K562 (cell line): ENCODE measurements around the gene CCDC85C. TPM values are rescaled to one million over a fixed set of nuclear protein-coding genes. Genes with fewer than 3 reads are reported as not detected.

Experiments
- ATAC-seq: fragments of 200-7000 bp; cut with Tn5 transposase; 3 replicates; pipeline ENCODE4 v1.9.1; 2020; ENCODE audit warnings: moderate library complexity
- BruUV-seq: library from RNA; stranded (reverse); fragments of 400-500 nt; replicated peaks from 2 replicates; lab custom pipeline; 2021; lab: Mats Ljungman, UMichigan
- CTCF ChIA-PET: fragments of 300-600 bp; formaldehyde crosslinking; extraction: SDS; loops from one replicate; lab custom pipeline; 2021; ENCODE audit warnings: low intra/inter-chr PET ratio; lab: Yijun Ruan, JAX
- POLR2A ChIA-PET: fragments of 300-600, 350-650 bp; sonication (Branson Sonifier 250); formaldehyde crosslinking; extraction: SDS; loops from one replicate; lab custom pipeline; 2021; ENCODE audit warnings: antibody characterized with exemption, inconsistent platforms; lab: Yijun Ruan, JAX
- DNase-seq, 4 experiments: peaks; one replicate each; pipeline versions ENCODE4 v3.0.0 to v3.0.0-alpha.2; 2011 to 2018; ENCODE audit warnings: low spot score in 3 of 4, mixed read lengths in 3 of 4; ENCODE audit errors: extremely low read depth in 1 of 4
- FAIRE-seq: peaks from 2 replicates; lab custom pipeline; 2011; peaks lifted over from hg19 to GRCh38; lab: Jason Lieb, UNC
- H2AFZ ChIP-seq: 2 replicates; pipeline ENCODE4 v1.6.0; 2011; ENCODE audit warnings: low read depth, low read length, control low read depth, inconsistent platforms
- H3K27ac ChIP-seq: fragments of 200-600 bp; 3 replicates; pipeline ENCODE4 v1.8.0; 2011; ENCODE audit warnings: low read depth, mild to moderate bottlenecking, control low read depth, inconsistent platforms, low read length, moderate library complexity, mixed read lengths; ENCODE audit errors: extremely low read depth
- H3K27me3 ChIP-seq, 2 experiments: fragments of 300-600 bp in 1 of 2; 2 replicates in 1 of 2; 3 replicates in 1 of 2; pipeline versions ENCODE4 v1.6.0 to v1.8.0; 2011; ENCODE audit warnings: inconsistent platforms in 2 of 2, low read length in 2 of 2, mild to moderate bottlenecking in 1 of 2, mixed read lengths in 1 of 2, moderate library complexity in 1 of 2; ENCODE audit not compliant: control insufficient read depth in 2 of 2, insufficient read depth in 2 of 2
- H3K36me3 ChIP-seq: fragments of 300-600 bp; 3 replicates; pipeline ENCODE4 v1.8.0; 2011; ENCODE audit warnings: mild to moderate bottlenecking, low read length, inconsistent platforms; ENCODE audit not compliant: control insufficient read depth, insufficient read depth
- H3K4me1 ChIP-seq, 2 experiments: fragments of 200-600 bp in 1 of 2; replicated peaks in 1 of 2; 2 replicates in 1 of 2; 3 replicates in 1 of 2; pipeline versions ENCODE4 v1.5.1 to v1.8.0; 2011; ENCODE audit warnings: inconsistent platforms in 2 of 2, low read length in 2 of 2, mild to moderate bottlenecking in 1 of 2, mixed read lengths in 1 of 2, moderate library complexity in 1 of 2; ENCODE audit not compliant: control insufficient read depth in 2 of 2, insufficient read depth in 2 of 2
- H3K4me2 ChIP-seq: 2 replicates; pipeline ENCODE4 v1.6.1; 2011; ENCODE audit warnings: low read length, control low read depth, inconsistent platforms, mixed read lengths; ENCODE audit not compliant: insufficient read depth
- H3K4me3 ChIP-seq: fragments of 200-600 bp; sonication (generic), shearing (Covaris generic); 2 replicates; pipeline ENCODE4 v1.5.1; 2016; ENCODE audit warnings: control low read depth, inconsistent platforms
- H3K79me2 ChIP-seq: fragments of 200-600 bp; 3 replicates; pipeline ENCODE4 v1.8.0; 2011; ENCODE audit warnings: low read length, inconsistent platforms; ENCODE audit not compliant: control insufficient read depth, insufficient read depth
- H3K9ac ChIP-seq, 2 experiments: 2 replicates each; pipeline versions ENCODE4 v1.6.0 to v1.6.1; 2011; ENCODE audit warnings: low read depth in 2 of 2, low read length in 2 of 2, control low read depth in 1 of 2, inconsistent platforms in 1 of 2, mild to moderate bottlenecking in 1 of 2, mixed read lengths in 1 of 2; ENCODE audit not compliant: insufficient read depth in 1 of 2
- H3K9me1 ChIP-seq: one replicate; pipeline ENCODE4 v1.6.0; 2011; ENCODE audit warnings: inconsistent platforms, mild to moderate bottlenecking, low read length, moderate library complexity; ENCODE audit not compliant: control insufficient read depth, insufficient read depth
- H3K9me3 ChIP-seq: replicated peaks from 2 replicates; pipeline ENCODE4 v1.5.1; 2011; ENCODE audit warnings: low read depth, low read length, inconsistent platforms; ENCODE audit not compliant: control insufficient read depth, insufficient read depth
- H4K20me1 ChIP-seq: replicated peaks from 2 replicates; pipeline ENCODE4 v1.6.1; 2011; ENCODE audit warnings: low read length, inconsistent platforms, mixed read lengths; ENCODE audit not compliant: control insufficient read depth, insufficient read depth
- ATF1 ChIP-seq, 2 experiments: fragments of 450-650 bp in 1 of 2; IDR thresholded peaks; 2 replicates each; pipeline ENCODE4 v1.6.1; 2016; ENCODE audit warnings: missing compliant biosample characterization in 1 of 2, missing genetic modification characterization in 1 of 2
- BRF1 ChIP-seq: IDR thresholded peaks from 3 replicates; pipeline ENCODE4 v1.6.1; 2011; ENCODE audit warnings: borderline replicate concordance, mild to moderate bottlenecking; ENCODE audit not compliant: insufficient read length; ENCODE audit errors: extremely low read depth
- E2F5 ChIP-seq: sonication (generic); formaldehyde crosslinking; IDR thresholded peaks from 2 replicates; pipeline ENCODE4 v1.8.0; 2022; ENCODE audit warnings: mild to moderate bottlenecking, missing genetic modification reagents
- GABPB2 ChIP-seq: fragments of 250-450 bp; sonication (Bioruptor Pico); conservative IDR thresholded peaks from 2 replicates; pipeline ENCODE4 v1.5.1; 2021; ENCODE audit warnings: mild to moderate bottlenecking
- NFE2L1 ChIP-seq: fragments of 450-650 bp; IDR thresholded peaks from 2 replicates; pipeline ENCODE4 v1.6.1; 2016; ENCODE audit warnings: missing genetic modification characterization, low read depth, mild to moderate bottlenecking, missing compliant biosample characterization, moderate library complexity, borderline replicate concordance
- SAFB2 ChIP-seq: fragments of 200-400 bp; formaldehyde crosslinking; IDR thresholded peaks from 2 replicates; pipeline ENCODE4 v1.6.1; 2018; ENCODE audit warnings: borderline replicate concordance, low read length, low read depth, moderate library complexity; ENCODE audit not compliant: severe bottlenecking
- SMARCC2 ChIP-seq: fragments of 450-650 bp; IDR thresholded peaks from 2 replicates; pipeline ENCODE4 v1.6.1; 2017; ENCODE audit warnings: antibody characterized with exemption, moderate library complexity, mild to moderate bottlenecking, low read depth
- ZNF212 ChIP-seq: fragments of 450-650 bp; formaldehyde crosslinking; IDR thresholded peaks from 2 replicates; pipeline ENCODE4 v1.4.0; 2020; ENCODE audit warnings: mild to moderate bottlenecking
- WGBS: fragments of 100-300 bp; shearing (Covaris generic); methylation state at CpG from one replicate; pipeline ENCODE4 v1.1.6; 2016; ENCODE audit warnings: low coverage, mixed read lengths; ENCODE audit not compliant: insufficient coverage; ENCODE audit errors: missing lambda C conversion rate; 5-methylcytosine and 5-hydroxymethylcytosine counted together
- in situ Hi-C: fragments of 300-500 bp; cut with MboI; formaldehyde crosslinking; loops from 4 replicates; pipeline ENCODE4 v1.15.0; 2018; ENCODE audit warnings: inconsistent platforms, mixed read lengths
- intact Hi-C: fragments of 100-400 bp; cut with micrococcal nuclease; formaldehyde crosslinking; loops from 2 replicates; pipeline ENCODE4 v1.14.2; 2022
- polyA plus RNA-seq, 8 experiments: library from polyadenylated mRNA; depleted of rRNA in 4 of 8; stranded (reverse) in 5 of 8; unstranded in 3 of 8; fragments of >200 nt; fragmentation: Nextera tagmentation in 2 of 8; fragmentation: Illumina TruSeq in 1 of 8; extraction: Ambion mirVana in 2 of 8; extraction: Trizol in 1 of 8; gene quantifications; 2 replicates each; pipeline versions ENCODE4 v1.2.1 to v1.2.3, GENCODE V29; 2011 to 2014; ENCODE audit warnings: inconsistent platforms in 1 of 8, missing spikeins in 1 of 8
- total RNA-seq, 7 experiments: library from RNA; depleted of rRNA in 6 of 7; stranded (reverse); fragments of >200 nt in 6 of 7; fragmentation: Illumina TruSeq in 2 of 7; extraction: Trizol in 2 of 7; gene quantifications; 2 replicates each; pipeline versions ENCODE4 v1.2.1 to v1.2.3, GENCODE V29; 2011 to 2021; ENCODE audit warnings: low replicate concordance in 1 of 7
- TF ChIP-seq, protein P1 (sequence below): sonication (generic); formaldehyde crosslinking; IDR thresholded peaks from 2 replicates; pipeline ENCODE4 v1.8.0; 2022; ENCODE audit warnings: missing genetic modification reagents, mild to moderate bottlenecking, borderline replicate concordance
- TF ChIP-seq, protein P2 (sequence below): conservative IDR thresholded peaks from 2 replicates; pipeline ENCODE4 v1.6.1; 2011; ENCODE audit warnings: low read depth, mild to moderate bottlenecking, low read length; ENCODE audit not compliant: control insufficient read depth

CCDC85C gene
- total and polyA plus RNA-seq, 9 of the 15 experiments (the other 6 are each of a cell fraction or from before 2014, with no cell fraction given), result 0.18 to 22.0 (median 6.3) TPM

GRCh38 chr14:99595034-99595433 lies 9.0 kb downstream of the CCDC85C start:
- Histone ChIP-seq H3K27ac (no peak overlapping the region), H3K4me3 (no peak overlapping the region), H3K79me2 (peaks cover 11% of the 10 kb centered on the region; the same call in 2 of the 3 replicates), H2AFZ (no peak overlapping the region), H3K9ac (no peak overlapping the region), H3K9me1 (peaks cover 2% of the 10 kb centered on the region), H3K36me3 (no peaks in the 10 kb centered on the region), H4K20me1 (peaks cover 46% of the 10 kb centered on the region), H3K9me3 (no peaks in the 10 kb centered on the region), H3K4me1 (peaks cover 0 to 21% of the 10 kb centered on the region in 2 experiments; a peak in 3 of 5 replicates), H3K4me2 (no peak overlapping the region), H3K27me3 (no peaks in the 10 kb centered on the region)
- intact Hi-C loops, result no loop called here
- no peak for TF ChIP-seq NFE2L1 (tag)
- no peak for TF ChIP-seq SMARCC2
- TF ChIP-seq, protein P1, sequence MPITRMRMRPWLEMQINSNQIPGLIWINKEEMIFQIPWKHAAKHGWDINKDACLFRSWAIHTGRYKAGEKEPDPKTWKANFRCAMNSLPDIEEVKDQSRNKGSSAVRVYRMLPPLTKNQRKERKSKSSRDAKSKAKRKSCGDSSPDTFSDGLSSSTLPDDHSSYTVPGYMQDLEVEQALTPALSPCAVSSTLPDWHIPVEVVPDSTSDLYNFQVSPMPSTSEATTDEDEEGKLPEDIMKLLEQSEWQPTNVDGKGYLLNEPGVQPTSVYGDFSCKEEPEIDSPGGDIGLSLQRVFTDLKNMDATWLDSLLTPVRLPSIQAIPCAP (CRISPR knock-in tag), result no peak
- TF ChIP-seq, protein P2, sequence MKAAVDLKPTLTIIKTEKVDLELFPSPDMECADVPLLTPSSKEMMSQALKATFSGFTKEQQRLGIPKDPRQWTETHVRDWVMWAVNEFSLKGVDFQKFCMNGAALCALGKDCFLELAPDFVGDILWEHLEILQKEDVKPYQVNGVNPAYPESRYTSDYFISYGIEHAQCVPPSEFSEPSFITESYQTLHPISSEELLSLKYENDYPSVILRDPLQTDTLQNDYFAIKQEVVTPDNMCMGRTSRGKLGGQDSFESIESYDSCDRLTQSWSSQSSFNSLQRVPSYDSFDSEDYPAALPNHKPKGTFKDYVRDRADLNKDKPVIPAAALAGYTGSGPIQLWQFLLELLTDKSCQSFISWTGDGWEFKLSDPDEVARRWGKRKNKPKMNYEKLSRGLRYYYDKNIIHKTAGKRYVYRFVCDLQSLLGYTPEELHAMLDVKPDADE, result no peak
- TF ChIP-seq ATF1 (CRISPR knock-in tag; IDR thresholded peaks at IDR 0.05), result no peak
- no peak for TF ChIP-seq ATF1 (tag; IDR thresholded peaks at IDR 0.05)
- TF ChIP-seq ZNF212 (CRISPR knock-in tag), result no peak
- TF ChIP-seq BRF1, result no peak
- no peak for TF ChIP-seq E2F5 (CRISPR knock-in tag)
- no peak for TF ChIP-seq GABPB2 (CRISPR knock-in tag)
- TF ChIP-seq SAFB2, result no peak
- ATAC-seq (no peak), DNase-seq (no peak), FAIRE-seq (no peak)
- BruUV-seq, result no TSS peak
- WGBS, result 79% methylated on average over 8 of the region's 9 CpGs
- POLR2A ChIA-PET, result interaction anchor here (1.0 kb wide), 1 partner anchor 8 kb away, joined by 5 read pairs; no protein-coding TSS in a partner anchor
- CTCF ChIA-PET, result no interaction called here
- in situ Hi-C loops, result no loop called here
